Hippocampal formation (tissue), 2 donors: Measurements from ENCODE around the gene EXD1.

Experiments used
- DNase-seq, 2 donors: peaks; one replicate each; lab custom pipeline; 2025; lab: John Stamatoyannopoulos, UW

EXD1 gene

GRCh38 chr15:41231422-41232226, 1.1 kb upstream of the EXD1 start:
- no peak for DNase-seq

- DNase-seq: no peak
These were observed 260 bp downstream of the EXD1 start for GRCh38 chr15:41230345-41230649.

GRCh38 chr15:41219381-41219780, 11.2 kb downstream of the EXD1 start:
- DNase-seq: no peak

GRCh38 chr15:41218851-41219250, 11.7 kb downstream of the EXD1 start:
- no peak for DNase-seq

GRCh38 chr15:41215708-41216107, 14.8 kb downstream of the EXD1 start:
- DNase-seq: no peak

- DNase-seq: no peak
These were observed 22.7 kb downstream of the EXD1 start for GRCh38 chr15:41207687-41208448.

- no peak for DNase-seq
These were observed 25.2 kb downstream of the EXD1 start for GRCh38 chr15:41205315-41205714.

- DNase-seq: no peak
These were observed 27.2 kb downstream of the EXD1 start for GRCh38 chr15:41203395-41203794.

- DNase-seq: no peak
These were observed 31.1 kb downstream of the EXD1 start for GRCh38 chr15:41199470-41199869.

GRCh38 chr15:41194444-41194843, 36.1 kb downstream of the EXD1 start:
- DNase-seq: no peak

- no peak for DNase-seq
These were observed 47.0 kb downstream of the EXD1 start for GRCh38 chr15:41183581-41183980.

GRCh38 chr15:41182266-41182665, 48.3 kb downstream of the EXD1 start:
- DNase-seq: no peak

GRCh38 chr15:41180206-41180789, 50.3 kb downstream of the EXD1 start:
- DNase-seq: no peak

GRCh38 chr15:41169781-41170180, 60.8 kb downstream of the EXD1 start:
- no peak for DNase-seq

- DNase-seq: no peak
These were observed 61.5 kb downstream of the EXD1 start for GRCh38 chr15:41169086-41169485.

GRCh38 chr15:41161736-41162135, 68.8 kb downstream of the EXD1 start:
- DNase-seq: no peak

GRCh38 chr15:41161336-41161735, 69.2 kb downstream of the EXD1 start:
- DNase-seq: no peak

- DNase-seq: no peak
These were observed 69.8 kb downstream of the EXD1 start for GRCh38 chr15:41160639-41161315.

- DNase-seq: no peak
These were observed 76.1 kb downstream of the EXD1 start for GRCh38 chr15:41154412-41154811.

GRCh38 chr15:41153733-41154132, 76.8 kb downstream of the EXD1 start:
- no peak for DNase-seq

GRCh38 chr15:41151451-41152005, 79.0 kb downstream of the EXD1 start:
- DNase-seq: no peak

- DNase-seq: no peak
These were observed 80.3 kb downstream of the EXD1 start for GRCh38 chr15:41150279-41150678.
